GM18867 (cell line): ENCODE results near the gene TDRD7.

Experiments used
- ATAC-seq: cut with Tn5 transposase; IDR thresholded peaks from one replicate; pipeline ENCODE4 v1.9.1; 2021; ENCODE audit warnings: mild to moderate bottlenecking, moderate library complexity; ENCODE audit not compliant: unreplicated experiment

TDRD7 gene

DNA sequence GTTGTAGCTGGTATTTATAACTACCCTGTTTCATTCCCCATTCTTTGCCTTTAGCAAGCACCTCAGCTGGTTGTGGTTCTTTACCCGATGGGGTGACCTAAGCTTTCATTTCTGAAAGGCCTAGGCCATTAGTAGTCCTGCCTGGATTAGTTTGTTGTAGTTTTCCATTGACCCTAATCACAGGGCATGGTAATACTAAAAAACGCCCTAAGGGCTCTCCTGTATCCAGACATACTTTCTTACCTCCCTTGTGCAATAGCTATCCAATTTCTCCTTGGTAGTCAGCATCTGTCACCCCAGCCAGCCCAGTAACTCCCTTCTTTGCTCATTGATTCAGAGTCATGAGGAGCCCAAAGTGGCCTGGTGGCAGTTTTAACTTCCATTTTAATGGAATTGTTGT lies 113.6 kb downstream of the TDRD7 start:
- ATAC-seq, result no peak

DNA sequence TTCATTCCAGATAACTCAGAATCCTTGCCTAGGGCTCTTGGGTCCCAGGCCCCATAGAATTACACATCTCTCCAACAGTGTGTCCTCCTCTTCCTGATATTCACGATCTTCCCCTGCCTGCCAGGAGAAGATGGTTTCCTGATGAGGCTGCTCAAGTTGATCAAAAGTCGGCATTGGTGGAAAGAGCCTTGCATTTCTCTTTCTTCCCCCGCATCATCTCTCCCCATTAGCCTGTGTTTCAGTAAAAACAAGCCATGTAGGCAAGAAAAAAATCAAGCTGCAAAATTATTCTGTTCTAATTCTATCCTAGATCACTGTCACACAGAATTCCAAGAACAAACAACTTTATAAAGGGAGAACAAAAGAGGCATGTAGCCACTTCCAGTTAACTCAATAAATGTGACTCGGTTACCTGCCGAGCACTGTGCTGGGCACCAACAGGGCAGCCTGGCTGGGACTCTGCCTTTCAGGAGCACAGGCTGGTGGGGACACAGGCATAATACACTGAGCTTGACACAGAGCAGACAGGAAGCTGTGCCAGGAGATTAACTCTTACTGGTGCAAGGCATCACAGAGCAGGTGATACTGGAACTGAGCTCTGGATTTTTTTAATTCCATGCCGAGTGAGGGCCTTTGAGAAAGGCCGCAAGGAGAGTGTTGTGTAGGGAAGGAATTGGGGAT lies 115.1 kb downstream of the TDRD7 start:
- no peak for ATAC-seq

DNA sequence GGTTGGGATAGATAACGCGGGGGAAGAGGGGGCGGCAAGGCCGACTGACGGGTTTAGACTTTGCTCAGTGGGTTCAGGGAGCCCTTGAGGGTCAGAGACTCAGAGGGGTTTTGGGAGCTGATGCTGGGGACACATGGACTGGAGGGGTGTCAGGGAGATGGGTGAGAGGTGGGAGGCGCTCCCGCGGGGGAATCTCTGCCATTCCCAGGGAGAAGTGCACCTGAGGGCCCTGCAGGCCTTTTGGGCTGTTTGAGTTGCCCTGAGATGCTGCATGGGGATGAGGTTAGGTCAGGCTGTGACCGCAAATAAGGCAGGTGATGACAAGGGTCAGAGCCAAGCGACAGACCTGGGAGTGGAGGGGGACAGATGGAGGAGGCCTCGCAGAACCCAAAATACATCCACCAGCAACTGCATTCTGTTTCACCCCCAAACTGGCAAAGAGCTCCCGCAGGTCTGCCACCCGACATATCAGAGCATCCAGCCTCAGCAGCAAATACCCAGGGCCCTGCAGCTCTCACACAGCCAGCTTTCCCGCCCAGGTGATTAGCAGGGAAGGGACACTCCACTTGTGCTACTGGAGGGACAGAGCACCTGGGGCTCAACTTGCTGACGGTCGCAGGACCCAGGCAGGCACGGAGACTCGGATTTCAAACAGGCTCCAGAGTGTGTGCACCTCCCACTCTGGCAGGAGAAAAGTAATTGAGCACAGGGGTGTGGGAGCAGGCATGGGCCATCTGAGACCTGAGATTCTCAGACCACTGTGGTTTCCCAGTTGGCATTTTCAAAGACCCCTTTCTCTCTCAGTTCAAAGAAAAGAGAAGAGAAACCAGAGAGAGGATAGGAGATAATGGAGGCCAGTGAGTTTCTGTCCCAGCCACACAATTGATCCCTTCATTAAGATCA lies 116.0 kb downstream of the TDRD7 start:
- ATAC-seq, result no peak

DNA sequence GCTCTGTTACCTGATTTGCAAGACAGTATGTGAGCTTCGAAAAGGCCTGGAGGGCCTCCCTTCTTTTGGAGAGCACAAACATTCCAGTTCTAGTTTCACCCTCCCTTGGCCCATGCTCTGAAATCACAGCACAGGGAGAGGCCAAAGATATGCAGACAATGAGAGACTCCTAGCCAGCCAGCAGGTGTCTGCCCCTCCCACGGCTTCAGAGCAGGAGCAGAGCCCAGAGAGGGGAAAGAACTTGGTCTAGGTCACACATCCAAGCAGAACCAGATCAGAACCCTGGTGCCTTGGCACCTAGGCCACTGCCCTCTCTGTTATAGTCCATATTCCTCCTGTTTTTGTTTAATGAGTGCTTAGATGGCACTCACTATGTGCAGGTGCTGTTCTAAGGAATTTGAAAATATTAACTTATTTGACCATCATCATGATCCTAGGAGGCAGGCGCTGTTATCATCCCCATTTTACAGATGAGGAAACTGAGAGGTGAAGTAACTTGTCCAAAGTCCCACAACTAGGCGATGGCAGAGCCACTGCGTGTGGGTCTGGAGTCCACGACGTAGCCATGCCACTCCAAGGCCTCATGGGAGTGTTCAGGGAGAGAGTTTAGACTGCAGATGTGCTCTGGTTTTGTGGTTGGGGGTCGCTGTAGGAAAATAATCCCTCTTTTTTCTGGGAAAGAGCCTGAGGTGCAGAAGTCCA lies 116.8 kb downstream of the TDRD7 start:
- ATAC-seq, result no peak

DNA sequence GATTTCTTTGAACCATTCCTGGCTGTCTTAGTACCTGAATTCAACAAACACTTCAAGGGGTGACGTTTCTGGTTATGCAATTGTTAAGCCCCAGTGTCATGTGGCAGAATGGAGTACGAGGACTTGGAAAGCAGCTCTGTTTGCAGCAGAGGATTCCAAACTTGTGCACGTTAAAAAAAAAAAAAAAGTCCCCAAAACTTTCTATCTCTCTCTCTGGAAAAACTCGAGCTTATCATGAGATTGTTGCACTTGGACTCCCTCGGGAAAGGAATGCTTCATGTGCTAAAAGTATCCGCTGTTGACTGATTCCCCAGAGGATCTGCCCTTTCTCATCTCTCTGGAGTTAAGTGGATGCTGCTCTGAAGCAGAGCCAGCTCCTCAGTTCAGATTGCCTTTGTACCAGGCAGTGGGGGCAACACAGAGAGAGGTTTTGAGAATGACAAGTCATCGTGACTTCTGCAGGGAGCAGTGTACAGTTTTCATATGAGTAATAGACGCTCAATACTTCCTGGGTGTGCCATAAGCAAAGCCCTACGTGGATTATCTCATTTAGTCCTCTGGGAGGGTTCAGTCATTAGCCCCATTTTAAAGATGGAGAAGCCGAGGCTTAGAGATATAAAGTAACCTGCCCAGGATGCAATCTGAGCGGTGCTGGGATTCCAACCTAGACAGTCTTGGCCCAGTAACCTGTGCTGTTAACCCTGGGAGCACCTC lies 117.6 kb downstream of the TDRD7 start:
- peak; percentile 90 for ATAC-seq

DNA sequence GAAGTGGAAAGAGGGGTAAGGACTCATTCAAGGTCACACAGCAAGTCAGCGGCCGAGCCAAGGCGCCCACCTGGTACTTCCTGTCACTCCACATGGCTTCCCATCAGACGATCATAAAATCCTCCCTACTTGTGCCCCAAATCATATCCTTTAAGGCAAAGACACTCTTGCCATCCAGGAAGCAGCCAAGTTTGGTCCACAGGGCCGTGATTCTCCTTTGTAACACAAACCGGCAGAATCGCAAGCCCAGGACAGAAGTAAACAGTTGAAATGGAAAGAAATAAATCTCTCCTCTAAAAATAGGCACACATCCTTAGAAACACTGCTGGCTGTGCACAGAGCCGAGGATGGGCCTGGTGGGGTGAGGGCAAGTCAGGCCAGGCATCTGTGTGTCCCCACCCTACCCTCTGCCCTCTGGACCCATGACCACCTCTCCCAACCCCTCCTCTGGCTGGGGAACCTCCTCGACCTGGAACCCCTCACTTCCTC lies 120.0 kb downstream of the TDRD7 start:
- no peak for ATAC-seq

DNA sequence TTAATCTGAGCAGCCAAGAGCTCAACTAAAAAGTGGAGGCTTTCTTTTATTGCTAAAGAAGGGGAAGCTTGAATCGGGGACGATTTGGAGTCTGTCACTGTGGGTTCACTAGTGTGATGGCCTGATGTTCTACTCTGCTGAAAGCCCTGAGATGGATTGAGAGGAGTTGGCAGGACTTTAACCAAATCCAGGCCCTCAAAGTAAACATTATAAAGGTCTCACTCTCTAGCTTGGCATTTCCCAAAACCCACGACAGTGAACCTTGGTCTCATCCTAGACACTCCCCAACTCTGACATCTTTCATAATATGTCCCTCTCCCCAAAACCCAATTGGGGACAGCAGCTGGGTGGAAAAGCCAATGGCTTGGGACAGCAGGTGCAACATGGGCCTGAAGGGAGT lies 122.3 kb downstream of the TDRD7 start:
- no peak for ATAC-seq

DNA sequence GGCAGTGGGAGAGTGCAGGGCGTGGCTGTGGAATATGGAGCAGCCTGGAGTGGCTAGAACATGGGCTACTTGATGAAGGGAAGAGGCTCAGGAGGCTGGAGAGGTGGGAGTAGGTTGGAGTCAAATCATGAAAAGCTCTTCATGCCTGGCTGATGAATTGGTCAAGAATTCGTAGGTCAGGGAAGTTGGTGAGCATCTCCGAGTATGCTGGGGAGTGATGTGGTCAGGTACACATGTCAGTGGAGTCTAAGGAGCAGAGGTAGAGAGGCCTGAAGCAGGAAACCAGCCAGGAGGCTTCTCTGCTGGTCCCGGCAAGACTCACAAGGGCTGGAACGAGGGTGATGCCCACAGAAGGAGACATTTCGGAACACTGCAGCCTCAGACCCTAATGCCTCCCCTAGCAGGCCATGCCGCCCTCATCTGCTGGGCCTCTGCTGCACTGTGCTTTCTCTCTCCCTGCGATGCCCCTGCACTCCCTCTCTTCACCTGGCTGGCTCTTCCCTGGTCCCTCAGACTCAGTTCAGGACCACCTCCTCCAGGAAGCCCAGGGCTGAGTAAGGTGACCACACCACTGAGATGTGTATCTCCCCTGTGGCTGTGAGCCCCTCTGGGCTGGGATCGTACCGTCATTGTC lies 123.2 kb downstream of the TDRD7 start:
- no peak for ATAC-seq

DNA sequence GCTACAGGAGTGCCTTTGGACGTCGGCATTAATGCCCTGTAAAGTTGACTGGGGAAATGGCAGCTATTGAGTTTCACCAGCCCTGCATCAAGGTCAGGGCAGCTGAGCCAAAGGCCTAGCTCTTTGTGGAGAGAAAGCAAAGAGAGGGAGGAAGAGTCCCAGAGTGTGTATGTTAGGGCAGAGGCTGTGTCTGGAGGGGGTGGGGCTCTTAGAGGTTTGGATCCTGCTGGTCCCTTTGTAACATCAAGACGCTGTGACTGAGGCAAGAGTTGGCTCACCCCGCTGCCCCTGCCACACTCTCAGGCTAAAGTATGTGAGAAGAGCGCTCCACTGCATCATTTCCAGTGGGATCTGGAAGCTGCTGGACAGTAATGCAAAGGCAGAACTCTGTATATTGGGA lies 123.9 kb downstream of the TDRD7 start:
- no peak for ATAC-seq

DNA sequence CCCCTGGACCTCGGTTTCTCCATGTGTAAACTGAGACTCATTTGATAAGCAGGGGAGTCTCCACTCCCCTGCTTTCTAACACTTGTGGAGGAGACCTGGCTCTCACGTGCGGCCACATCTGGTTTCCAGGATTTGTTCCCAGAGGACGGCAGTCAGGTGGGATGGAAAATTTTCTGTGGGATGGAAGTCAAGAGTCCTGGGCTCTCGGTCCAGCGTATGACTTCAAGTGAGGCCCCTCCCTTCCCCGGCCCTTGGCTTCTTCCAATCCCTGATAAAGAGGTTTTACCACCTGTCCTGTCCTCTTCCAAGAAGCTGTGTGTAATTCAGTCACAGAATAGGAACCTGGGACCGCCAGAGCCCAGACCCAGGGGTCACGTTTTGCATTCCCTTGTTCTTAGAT lies 124.6 kb downstream of the TDRD7 start:
- ATAC-seq, result no peak

DNA sequence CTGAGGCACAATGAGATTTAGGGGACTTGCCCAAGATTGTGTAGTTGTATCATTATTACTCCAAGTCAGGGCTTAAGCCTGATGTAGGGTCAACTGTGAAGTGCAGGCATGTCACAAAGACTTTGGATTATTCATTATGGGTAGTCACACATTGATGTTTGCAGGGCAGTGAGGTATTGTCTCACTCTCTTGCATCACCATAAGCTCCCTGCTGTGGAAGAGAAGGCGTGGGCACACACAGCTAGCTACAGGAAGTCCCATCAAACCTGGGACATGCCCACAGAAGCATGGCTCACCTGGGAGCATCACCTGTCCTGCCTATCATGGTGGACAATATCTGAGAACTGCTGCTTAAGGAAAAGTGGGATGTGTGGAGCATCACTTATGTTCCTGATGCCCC lies 131.7 kb downstream of the TDRD7 start:
- no peak for ATAC-seq

DNA sequence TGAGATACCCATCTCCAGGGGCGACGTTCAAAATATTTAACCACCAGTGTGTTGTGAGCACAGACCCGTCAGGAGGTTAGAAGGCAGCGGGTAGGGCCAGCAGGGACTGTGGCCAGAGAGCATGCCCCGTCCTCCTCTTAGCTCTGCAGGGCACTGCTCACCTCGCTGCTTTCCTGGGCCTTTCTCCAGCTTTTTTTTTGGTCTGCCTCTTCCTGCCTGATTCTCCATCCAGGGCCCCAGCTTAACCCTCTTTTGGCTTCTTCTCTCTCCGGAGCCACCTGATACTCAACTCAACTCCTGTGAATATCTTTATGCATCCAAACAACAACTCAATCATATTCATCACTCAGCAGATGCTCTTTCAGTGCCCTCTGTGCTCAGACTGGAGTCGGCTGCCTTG lies 133.6 kb downstream of the TDRD7 start:
- ATAC-seq, result no peak
